Smooth muscle cell (in vitro differentiated cells): ENCODE results near the gene RNGTT. TPM values are rescaled to one million over a fixed set of nuclear protein-coding genes. Genes with fewer than 3 reads are reported as not detected.

Experiments
- DNase-seq: peaks from one replicate; lab custom pipeline; 2025; ENCODE audit not compliant: unreplicated experiment; lab: John Stamatoyannopoulos, UW
- H2AFZ ChIP-seq: fragments of 200-600 bp; sonication (generic); 2 replicates; pipeline ENCODE4 v1.6.0; 2016; ENCODE audit warnings: antibody characterized with exemption, low read depth, mild to moderate bottlenecking
- H3F3A ChIP-seq: fragments of 200-600 bp; sonication (generic); 2 replicates; pipeline ENCODE4 v1.6.0; 2017; ENCODE audit warnings: antibody characterized with exemption, low read depth
- H3K27ac ChIP-seq: fragments of 200-600 bp; sonication (generic); 2 replicates; pipeline ENCODE4 v1.5.1; 2016; ENCODE audit warnings: low read depth, mild to moderate bottlenecking
- H3K27me3 ChIP-seq: fragments of 200-600 bp; sonication (generic); 2 replicates; pipeline ENCODE4 v1.6.1; 2016; ENCODE audit warnings: low read depth, mild to moderate bottlenecking
- H3K36me3 ChIP-seq: fragments of 200-600 bp; sonication (generic); 2 replicates; pipeline ENCODE4 v1.5.1; 2016; ENCODE audit warnings: low read depth
- H3K4me1 ChIP-seq: fragments of 200-600 bp; sonication (generic); 2 replicates; pipeline ENCODE4 v1.5.1; 2016; ENCODE audit warnings: low read depth
- H3K4me2 ChIP-seq: fragments of 200-600 bp; sonication (generic); 2 replicates; pipeline ENCODE4 v1.6.0; 2016; ENCODE audit warnings: mild to moderate bottlenecking
- H3K4me3 ChIP-seq: fragments of 200-600 bp; sonication (generic); 2 replicates; pipeline ENCODE4 v1.5.1; 2016; ENCODE audit warnings: mild to moderate bottlenecking
- H3K79me2 ChIP-seq: fragments of 200-600 bp; sonication (generic); 2 replicates; pipeline ENCODE4 v1.6.0; 2016; ENCODE audit warnings: low read depth, mild to moderate bottlenecking
- H3K9ac ChIP-seq: fragments of 200-600 bp; sonication (generic); 2 replicates; pipeline ENCODE4 v1.6.0; 2016; ENCODE audit warnings: low read depth
- H3K9me3 ChIP-seq: fragments of 200-600 bp; sonication (generic); replicated peaks from 2 replicates; pipeline ENCODE4 v1.5.1; 2016; ENCODE audit warnings: low read depth
- H4K20me1 ChIP-seq: fragments of 200-600 bp; sonication (generic); 2 replicates; pipeline ENCODE4 v1.6.0; 2016; ENCODE audit warnings: low read depth
- WGBS: methylation state at CpG from one replicate; pipeline ENCODE4 v1.1.7; 2016; ENCODE audit warnings: low lambda C conversion rate; 5-methylcytosine and 5-hydroxymethylcytosine counted together
- polyA plus RNA-seq: library from polyadenylated mRNA; unstranded; fragments of >200 nt; fragmentation: Nextera tagmentation; extraction: Ambion mirVana; gene quantifications from 2 replicates; pipeline ENCODE4 v1.2.1, GENCODE V29; 2016
- total RNA-seq: library from RNA; depleted of rRNA; stranded (reverse); fragments of >200 nt; gene quantifications from 2 replicates; pipeline ENCODE4 v1.2.3, GENCODE V29; 2014
- TF ChIP-seq, protein P1 (sequence below): fragments of 200-600 bp; sonication (generic); IDR thresholded peaks from 2 replicates; pipeline ENCODE4 v1.5.1; 2017; ENCODE audit warnings: borderline replicate concordance, mild to moderate bottlenecking, antibody characterized with exemption; ENCODE audit not compliant: insufficient read depth, poor library complexity, severe bottlenecking

The RNGTT gene
- total and polyA plus RNA-seq, 2 experiments from 2014 or later = 7.5 to 22.7 TPM

DNA sequence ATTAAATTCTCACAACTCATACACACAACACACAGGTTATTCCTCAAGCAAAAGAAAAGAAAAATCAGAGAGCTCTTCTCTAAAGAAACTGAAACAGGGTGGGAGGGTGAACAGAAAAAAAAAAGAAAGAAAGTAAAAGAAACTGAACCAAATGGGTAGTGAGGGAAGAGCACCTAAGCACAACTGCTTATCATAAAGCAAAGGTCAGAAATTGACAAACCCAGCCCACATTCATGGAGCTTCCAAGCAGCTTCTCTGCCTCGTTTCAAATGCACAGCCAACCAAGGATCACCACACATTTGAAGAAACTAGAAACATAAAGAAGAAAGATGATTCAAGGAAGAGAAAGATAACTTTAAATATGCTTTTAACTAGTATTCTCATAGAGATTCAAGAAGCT, 90.5 kb downstream of the RNGTT start:
- Histone ChIP-seq H3K27ac (no peak overlapping the region), H3K4me2 (no peak overlapping the region), H3F3A (no peaks in the 10 kb centered on the region), H3K79me2 (no peaks in the 10 kb centered on the region), H4K20me1 (peaks cover 23% of the 10 kb centered on the region), H3K36me3 (no peaks in the 10 kb centered on the region), H2AFZ (no peak overlapping the region), H3K9me3 (no peaks in the 10 kb centered on the region), H3K27me3 (no peaks in the 10 kb centered on the region), H3K9ac (no peak overlapping the region), H3K4me3 (no peak overlapping the region), H3K4me1 (no peaks in the 10 kb centered on the region)
- 81% methylated on average over 1 of the region's 1 CpG for WGBS
- DNase-seq = no peak
- TF ChIP-seq, protein P1, sequence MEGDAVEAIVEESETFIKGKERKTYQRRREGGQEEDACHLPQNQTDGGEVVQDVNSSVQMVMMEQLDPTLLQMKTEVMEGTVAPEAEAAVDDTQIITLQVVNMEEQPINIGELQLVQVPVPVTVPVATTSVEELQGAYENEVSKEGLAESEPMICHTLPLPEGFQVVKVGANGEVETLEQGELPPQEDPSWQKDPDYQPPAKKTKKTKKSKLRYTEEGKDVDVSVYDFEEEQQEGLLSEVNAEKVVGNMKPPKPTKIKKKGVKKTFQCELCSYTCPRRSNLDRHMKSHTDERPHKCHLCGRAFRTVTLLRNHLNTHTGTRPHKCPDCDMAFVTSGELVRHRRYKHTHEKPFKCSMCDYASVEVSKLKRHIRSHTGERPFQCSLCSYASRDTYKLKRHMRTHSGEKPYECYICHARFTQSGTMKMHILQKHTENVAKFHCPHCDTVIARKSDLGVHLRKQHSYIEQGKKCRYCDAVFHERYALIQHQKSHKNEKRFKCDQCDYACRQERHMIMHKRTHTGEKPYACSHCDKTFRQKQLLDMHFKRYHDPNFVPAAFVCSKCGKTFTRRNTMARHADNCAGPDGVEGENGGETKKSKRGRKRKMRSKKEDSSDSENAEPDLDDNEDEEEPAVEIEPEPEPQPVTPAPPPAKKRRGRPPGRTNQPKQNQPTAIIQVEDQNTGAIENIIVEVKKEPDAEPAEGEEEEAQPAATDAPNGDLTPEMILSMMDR = no peak

- Histone ChIP-seq H3F3A (no peaks in the 10 kb centered on the region), H2AFZ (no peak overlapping the region), H3K9ac (no peak overlapping the region), H3K27me3 (no peaks in the 10 kb centered on the region), H3K79me2 (no peaks in the 10 kb centered on the region), H3K4me1 (no peaks in the 10 kb centered on the region), H3K36me3 (no peaks in the 10 kb centered on the region), H3K9me3 (no peaks in the 10 kb centered on the region), H4K20me1 (peaks cover 23% of the 10 kb centered on the region), H3K4me2 (no peak overlapping the region), H3K27ac (no peak overlapping the region), H3K4me3 (no peak overlapping the region)
- TF ChIP-seq, protein P1 = no peak
- DNase-seq = no peak
- 34% methylated on average over 3 of the region's 3 CpGs for WGBS
Observed at GRCh38 chr6:88871498-88871897, 91.9 kb downstream of the RNGTT start.

GRCh38 chr6:88870717-88871330, 92.6 kb downstream of the RNGTT start:
- Histone ChIP-seq H4K20me1 (peaks cover 19% of the 10 kb centered on the region), H3K4me1 (no peaks in the 10 kb centered on the region), H3K79me2 (no peaks in the 10 kb centered on the region), H3F3A (no peaks in the 10 kb centered on the region), H3K27ac (no peak overlapping the region), H3K4me3 (no peak overlapping the region), H3K9me3 (no peaks in the 10 kb centered on the region), H3K9ac (no peak overlapping the region), H3K27me3 (no peaks in the 10 kb centered on the region), H2AFZ (no peak overlapping the region), H3K36me3 (no peaks in the 10 kb centered on the region), H3K4me2 (no peak overlapping the region)
- no peak for DNase-seq
- TF ChIP-seq, protein P1 = peak; percentile 77
- 0% methylated on average over 1 of the region's 1 CpG for WGBS

DNA sequence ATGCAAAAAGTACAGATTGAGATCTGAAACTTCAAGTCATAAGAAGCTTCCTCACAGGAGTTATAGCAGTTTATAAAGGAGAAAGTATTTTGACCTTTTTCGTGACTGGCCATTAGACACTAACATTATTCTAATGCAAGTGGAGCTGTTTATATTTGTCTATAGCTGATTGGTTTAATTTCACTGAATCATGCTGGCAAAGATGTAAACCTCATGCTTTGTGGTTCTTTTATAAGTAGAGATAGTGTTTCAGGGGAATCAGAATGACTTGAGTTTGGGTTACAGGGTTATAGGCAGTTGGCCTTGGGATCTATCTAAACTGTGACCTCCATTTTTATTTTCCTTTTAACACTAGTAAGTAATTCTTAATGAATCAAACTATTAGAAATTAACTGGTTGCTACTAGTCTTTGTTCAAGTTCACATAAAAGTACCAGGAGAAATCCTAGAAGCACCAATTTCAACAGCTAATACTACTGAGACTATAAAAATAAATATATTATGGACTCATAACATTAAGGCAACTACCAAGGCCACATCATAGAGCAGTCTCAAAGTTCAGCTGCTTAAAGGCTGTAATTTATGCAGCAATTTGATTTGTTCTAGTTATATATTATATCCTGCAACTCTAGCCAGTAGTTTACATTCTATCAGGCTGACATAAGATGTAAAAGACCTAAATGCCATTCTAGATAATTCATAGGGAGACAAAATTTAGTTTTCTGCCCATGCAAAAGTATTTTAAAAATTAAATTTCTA, 94.0 kb downstream of the RNGTT start:
- no peaks in the 10 kb centered on the region for H3K9me3 ChIP-seq
- DNase-seq = no peak
- no peaks in the 10 kb centered on the region for H3K79me2 ChIP-seq
- no peaks in the 10 kb centered on the region for H3K27me3 ChIP-seq
- WGBS = 56% methylated on average over 1 of the region's 1 CpG
- no peak overlapping the region for H3K9ac ChIP-seq
- peaks cover 19% of the 10 kb centered on the region for H4K20me1 ChIP-seq
- peak overlapping the region; percentile 22 for H3K4me2 ChIP-seq
- no peak overlapping the region for H3K4me3 ChIP-seq
- H3K27ac ChIP-seq = no peak overlapping the region
- H3K36me3 ChIP-seq = no peaks in the 10 kb centered on the region
- no peak overlapping the region for H2AFZ ChIP-seq
- TF ChIP-seq, protein P1 = no peak
- H3K4me1 ChIP-seq = no peaks in the 10 kb centered on the region
- H3F3A ChIP-seq = no peaks in the 10 kb centered on the region
